ENCODE data around the gene USF1.
"Not testable (repeated sequence)": the region's sequence is repeated elsewhere in the genome, so short reads cannot be mapped to it uniquely, and the experiment has no call there.

The USF1 gene

DNA sequence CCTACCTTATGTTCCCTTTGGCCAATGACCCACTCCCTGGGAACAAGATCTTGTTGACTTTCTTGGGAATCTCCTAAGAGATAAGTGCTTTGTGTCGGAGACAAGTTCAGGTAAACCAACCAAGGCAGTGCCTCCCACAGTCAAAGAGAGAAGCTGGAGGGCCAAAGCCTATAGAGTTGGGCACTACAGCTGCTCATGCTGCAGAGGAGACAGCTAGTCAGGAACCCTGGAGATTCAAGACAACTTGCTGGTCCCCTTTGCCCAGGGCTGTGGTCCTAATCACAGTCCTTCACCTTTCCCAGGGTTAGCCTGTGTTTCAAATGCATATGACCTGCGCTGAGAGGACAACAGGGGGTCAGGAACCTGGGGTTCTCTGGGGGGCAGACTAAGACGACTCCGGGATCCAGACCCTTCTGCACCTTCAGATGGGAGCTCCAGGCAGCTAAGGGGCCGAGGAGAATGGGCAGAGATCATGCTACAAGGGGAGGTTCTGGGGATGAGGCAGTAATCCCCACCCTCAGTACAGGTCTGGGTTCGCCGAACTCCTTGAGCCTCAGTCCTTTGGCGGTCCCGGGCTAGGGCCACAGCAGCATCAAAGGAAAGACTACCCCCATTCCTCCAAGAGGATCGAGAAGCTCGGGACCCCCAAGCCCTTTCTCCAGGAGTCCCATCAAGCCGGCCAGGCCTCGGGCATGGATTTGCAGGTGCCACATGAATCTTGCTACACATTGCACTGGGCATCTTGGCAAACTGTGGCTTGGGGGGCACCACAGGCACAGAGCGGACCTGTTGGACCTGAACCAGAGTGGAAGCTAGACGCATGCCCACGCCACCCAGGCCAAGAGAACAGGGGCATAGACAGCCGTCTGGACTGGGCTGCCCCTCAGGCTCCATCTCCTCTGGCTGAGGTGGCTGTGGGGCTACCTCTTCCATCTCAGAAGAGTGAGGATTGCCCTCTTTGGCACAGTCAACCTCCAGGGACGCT lies 2.0 kb upstream of the USF1 start:
- no peak for DNase-seq (ENCODE audit: low spot score)

DNA sequence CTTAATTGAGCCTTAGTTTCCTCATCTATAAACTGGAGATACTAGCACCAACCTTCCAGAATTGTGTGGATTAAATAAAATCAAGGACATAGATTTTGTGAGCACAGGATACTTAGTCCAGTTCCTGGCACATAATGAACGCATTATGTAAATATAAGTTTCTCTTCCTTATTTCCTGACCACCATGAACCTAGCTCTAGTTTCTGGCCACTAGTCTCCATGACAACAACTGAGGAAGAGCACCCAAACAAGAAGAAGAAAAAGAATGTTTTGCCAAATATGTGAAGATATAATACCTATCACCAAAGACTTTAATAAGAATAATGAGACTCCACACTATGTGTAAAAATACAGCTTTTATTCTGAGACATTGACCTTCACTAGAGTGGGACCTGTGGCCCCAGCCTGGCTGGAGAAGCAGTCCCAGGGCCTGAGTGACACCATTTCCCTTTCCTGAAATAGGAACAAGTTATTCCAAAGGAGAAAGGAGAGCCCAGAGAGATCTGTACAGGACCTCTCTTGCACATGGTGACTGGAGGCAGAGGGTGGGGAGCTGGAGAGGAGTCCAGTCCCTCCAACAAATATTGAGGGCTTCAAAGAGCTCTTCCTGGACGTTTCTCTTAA lies 940 bp upstream of the USF1 start:
- DNase-seq (ENCODE audit: low spot score), result no peak

DNA sequence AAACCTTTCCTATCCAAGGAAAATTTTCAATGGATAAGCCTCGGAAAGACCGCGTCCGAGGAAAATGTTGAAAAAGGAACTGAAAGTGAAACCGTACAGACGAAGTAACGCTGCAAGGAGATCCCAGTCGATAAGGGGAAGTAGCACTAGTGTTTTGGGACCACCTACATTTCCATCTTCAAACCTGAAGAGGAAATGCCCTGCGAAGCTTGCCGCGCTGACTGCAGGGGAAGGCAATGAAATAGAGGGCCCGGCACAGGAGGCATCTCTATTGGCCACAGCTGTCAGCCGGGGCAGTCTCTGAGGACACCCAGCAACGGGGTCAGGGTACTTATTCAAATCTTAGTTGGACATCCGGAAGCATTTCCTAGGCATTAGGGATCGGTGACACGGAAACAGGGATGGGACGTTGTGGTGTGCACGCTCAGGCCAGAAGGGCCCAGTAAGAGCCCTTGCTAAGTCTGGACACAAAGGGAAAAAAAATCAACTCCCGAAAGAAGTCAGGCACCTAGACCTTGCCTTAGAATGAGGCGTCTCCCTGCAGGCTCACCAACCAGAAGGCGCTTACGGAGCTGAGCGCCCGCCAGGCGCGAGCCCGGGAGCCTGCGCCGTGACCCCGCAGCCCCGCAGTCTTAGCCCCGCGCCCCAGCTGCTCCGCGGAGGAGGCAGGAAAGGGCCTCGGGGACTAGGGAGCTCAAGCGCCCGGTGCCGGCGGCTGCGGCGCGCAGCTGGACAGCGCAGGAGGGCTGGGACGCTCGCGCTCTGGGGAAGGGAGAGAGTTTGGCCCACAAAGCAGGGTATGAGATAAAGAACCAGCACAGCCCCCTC lies 655 bp downstream of the USF1 start:
- peak; percentile 79 for DNase-seq (ENCODE audit: low spot score)

DNA sequence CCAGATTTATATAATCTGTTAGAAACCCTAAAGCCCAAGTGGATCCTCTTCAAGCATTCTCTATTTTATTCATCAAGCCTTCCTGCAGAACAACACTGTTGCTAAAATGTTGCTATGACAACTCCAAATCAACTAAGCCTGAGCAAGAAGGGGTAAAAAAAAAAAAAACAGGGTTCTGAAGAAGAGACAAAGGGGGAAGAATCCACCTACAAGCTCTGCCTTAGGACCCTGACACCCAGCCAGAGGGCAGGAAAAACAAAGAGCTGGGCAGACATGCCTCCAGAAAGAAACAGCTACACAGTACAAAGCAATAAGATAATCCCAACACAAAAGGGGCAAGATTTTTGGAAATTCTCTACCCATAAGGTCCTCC lies 1.3 kb downstream of the USF1 start:
- DNase-seq (ENCODE audit: low spot score), result no peak

DNA sequence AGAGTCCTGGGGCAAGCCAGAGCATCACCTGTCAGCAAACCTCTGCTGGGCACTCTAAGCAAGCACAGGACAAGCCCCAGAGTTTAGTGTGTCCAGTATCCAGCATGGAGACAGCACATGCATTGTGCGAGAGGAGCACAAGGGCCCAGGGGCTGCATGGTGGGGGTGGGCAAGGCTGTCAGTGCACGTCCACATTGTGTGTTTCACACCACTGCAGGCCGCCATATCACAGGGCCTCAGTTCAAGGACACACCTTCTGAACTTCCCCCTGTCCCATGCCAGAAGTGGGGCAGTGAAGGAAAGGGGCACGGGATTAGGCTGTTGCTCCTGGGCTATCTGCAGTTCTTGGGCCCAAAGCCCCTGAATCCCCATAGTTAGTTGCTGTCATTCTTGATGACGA lies 6.2 kb downstream of the USF1 start:
- DNase-seq (ENCODE audit: low spot score), result no peak

DNA sequence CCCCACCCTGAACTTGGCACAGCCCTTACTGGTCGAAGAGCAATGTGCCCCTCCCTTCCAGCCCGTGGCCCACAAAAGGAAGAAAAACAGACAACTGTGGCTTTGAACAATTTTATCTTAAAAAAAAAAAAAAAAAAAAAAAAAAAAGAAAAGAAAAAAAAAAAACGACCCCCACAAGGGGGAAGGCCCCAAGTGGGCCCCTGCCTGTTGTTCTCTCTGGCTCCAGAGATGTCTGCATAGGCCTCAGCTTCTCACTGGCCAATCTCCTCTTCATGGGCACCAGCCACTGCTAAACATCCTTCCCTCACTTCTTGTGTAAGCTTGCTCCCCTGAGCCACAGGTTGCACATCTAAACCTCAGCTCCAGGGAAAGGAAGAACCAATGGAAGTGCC lies 6.6 kb downstream of the USF1 start:
- no peak for DNase-seq (ENCODE audit: low spot score)

DNA sequence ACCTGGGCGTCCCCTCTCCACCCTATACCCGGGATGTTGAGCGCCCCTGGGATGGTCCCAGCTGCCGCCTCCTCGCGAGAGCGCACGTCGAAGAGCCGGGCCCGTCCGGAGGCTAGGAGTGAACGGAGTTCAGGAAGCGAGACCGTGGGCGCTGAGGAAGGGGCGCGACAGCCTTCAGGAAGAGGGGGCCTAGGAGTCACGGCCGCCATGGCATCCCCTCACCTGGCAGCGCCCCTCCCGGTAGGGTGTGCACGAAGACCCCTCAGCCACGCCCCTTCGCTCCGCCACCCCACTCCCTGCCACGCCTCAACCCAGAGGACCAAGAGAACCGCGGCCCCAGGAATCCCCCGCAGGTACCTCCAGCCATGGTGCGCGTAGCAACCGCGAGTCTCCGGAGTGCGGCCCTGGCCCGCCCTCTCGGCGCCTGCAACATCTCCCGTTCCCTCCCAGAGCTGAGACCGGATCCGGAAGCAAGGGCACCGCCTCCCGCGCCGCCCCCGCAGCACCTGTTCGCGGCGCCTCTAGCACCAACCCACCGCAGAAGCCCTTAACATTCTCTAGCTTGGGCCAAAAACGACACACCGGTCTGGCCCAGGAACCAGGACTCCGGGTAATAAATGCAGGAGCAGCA lies 7.1 kb downstream of the USF1 start, which contains the start of gene TSTD1:
TSTD1 (minus strand) TSS at position 442 of the 631 bp plus-strand sequence; CDS start at position 367, 75 bp downstream.
- peak; percentile 80 for DNase-seq (ENCODE audit: low spot score)

DNA sequence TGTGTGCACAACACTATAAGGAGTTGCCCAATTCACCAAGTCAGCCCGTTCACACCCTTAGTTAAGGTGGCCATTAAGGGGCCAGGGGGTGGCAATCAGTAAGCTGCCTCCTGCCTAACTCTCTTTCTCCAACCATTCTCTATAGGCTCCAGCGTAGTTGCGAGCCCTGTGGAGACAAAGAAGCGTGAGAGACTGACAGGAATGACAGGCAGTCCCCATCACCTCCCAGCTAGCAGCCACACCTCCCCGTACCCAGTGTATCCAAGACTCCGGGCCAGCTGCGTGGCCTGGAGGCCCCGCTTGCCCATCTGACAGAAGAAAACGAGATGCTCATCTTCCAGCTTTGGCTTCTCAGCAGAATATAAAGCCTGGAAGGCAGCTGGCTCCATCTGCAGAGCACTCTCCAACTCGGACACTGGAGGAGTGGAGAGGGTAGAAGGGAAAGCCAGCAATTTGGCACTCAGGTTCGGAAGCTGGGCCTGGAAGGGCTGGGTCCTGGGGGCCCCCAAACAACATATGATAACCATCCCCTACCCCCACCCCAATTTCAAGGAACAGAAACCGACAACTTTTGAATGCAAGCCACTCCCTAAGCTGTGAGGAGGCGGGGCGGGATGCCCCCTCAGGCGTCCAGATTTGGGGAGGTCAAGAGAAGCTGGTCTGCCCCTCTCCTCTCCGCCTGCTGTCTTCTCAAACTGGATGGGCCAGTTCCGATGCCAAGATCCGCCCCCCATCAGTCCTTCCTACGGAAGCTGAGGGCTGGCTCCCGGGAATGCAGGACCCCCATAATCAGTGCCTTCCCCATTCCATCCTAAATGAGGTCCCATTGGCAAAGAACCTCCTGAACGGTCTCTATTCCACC lies 7.9 kb downstream of the USF1 start:
- DNase-seq (ENCODE audit: low spot score), result no peak

DNA sequence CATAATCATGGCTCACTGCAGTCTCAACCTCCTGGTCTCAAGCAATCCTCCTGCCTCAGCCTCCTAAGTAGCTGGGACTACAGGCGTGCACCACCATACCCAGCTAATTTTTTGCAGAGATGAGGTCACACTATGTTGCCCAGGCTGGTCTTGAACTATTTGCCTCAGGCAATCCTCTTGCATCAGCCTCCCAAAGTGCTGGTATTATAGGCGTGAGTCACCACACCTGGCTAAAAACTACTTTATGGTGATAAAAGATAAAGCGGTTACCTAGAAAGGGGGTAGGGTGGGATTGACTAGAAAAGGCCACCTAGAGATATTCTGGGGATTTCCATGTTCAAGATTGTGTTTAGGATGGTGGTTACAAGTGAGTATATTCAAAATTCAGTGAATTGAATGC lies 12.0 kb downstream of the USF1 start:
- no peak for DNase-seq (ENCODE audit: low spot score)

DNA sequence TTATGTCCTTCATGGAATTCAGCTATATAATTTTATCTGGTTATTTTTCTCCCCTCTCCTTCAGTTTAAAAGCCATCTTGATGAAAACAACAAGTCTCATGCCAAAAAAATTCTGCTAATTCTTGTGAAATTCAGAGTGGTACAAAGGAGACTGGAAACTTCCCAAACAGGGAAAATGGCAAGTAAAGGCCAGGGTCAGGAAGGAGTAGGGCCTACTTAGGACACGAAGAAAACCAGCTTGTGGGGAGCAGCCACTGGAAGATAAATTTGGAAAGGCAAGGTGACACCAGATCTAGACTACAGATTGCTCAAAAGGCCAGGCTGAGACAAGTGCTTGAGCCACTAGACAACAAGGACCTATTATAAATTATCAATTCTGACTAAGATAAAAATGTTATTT lies 13.4 kb downstream of the USF1 start:
- DNase-seq (ENCODE audit: low spot score), result no peak

DNA sequence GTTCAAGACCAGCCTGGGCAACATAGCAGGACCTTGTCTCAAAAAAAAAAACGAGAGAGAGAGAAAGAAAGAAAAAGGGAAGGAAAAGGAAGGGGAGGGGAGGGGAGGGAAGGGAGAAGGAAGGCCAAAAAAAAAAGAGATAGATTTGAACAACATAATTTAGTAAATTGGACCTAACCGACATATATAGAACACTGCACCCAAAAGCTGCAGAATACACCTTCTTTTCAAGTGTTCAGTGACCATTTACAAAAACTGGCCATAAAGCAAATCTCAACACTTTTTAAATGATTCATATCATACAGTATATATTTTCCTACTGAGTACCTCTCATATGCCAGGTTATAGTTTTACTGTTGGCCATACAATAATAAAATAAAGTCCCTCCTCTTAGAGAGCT lies 13.9 kb downstream of the USF1 start:
- no peak for DNase-seq (ENCODE audit: low spot score)

DNA sequence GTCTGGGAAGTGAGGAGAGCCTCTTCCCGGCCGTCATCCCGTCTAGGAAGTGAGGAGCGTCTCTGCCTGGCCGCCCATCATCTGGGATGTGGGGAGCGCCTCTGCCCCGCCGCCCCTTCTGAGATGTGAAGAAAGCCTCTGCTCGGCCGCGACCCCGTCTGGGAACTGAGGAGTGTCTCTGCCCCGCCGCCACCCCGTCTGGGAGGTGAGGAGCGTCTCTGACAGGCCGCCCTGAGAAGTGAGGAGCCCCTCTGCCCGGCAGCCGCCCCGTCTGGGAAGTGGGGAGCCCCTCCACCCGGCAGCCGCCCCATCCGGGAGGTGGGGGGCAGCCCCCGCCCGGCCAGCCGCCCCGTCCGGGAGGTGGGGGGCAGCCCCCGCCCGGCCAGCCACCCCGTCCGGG lies 16.3 kb downstream of the USF1 start:
- not testable (repeated sequence) for DNase-seq (ENCODE audit: low spot score)

DNA sequence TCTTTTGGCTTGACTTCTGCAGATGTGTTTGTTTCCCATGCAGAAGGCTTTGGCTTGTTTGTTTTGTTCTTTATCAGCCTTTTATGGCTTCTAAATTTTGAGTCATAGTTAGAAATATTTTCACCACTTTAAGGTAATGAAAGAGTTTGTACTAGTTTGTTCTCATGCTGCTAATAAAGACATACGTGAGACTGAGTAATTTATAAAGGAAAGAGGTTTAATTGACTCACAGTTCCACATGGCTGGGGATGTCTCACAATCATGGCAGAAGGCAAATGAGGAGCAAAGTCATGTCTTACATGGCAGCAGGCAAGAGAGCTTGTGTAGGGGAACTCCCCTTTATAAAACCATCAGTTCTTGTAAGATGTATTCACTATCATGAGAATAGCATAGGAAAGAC lies 18.8 kb downstream of the USF1 start:
- DNase-seq (ENCODE audit: low spot score), result not testable (repeated sequence)

DNA sequence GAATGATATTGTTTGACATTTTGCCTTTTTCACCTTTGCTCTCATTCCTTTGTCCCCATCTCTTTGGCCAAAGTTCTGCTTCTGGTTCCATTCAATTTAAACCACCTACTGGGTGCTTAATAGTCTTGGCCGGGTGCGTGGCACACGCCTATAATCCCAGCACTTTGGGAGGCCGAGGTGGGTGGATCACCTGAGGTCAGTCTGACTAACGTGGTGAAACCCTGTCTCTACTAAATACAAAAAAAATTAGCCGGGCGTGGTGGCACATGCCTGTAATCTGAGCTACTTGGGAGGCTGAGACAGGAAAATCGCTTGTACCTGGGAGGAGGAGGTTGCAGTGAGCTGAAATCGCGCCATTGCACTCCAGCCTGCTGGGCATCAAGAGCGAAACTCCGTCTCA lies 23.3 kb downstream of the USF1 start:
- DNase-seq (ENCODE audit: low spot score), result not testable (repeated sequence)

DNA sequence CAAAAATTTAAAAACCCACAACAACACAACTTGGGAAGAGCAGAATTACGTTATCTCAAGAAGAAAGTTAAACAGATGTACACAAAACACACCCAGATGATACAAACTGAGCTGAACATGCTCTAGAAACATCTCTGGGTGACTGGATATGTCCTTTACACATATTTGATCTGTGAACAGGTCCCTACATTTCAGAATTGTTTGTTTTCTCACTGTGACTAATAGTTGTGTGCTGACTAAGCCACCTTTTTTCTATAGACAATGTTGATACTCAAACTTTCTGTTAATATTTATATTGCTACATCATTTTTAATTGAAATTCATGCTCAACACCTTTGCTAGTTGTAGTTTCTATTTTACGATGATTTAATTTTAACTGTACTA lies 23.8 kb downstream of the USF1 start:
- no peak for DNase-seq (ENCODE audit: low spot score)

DNA sequence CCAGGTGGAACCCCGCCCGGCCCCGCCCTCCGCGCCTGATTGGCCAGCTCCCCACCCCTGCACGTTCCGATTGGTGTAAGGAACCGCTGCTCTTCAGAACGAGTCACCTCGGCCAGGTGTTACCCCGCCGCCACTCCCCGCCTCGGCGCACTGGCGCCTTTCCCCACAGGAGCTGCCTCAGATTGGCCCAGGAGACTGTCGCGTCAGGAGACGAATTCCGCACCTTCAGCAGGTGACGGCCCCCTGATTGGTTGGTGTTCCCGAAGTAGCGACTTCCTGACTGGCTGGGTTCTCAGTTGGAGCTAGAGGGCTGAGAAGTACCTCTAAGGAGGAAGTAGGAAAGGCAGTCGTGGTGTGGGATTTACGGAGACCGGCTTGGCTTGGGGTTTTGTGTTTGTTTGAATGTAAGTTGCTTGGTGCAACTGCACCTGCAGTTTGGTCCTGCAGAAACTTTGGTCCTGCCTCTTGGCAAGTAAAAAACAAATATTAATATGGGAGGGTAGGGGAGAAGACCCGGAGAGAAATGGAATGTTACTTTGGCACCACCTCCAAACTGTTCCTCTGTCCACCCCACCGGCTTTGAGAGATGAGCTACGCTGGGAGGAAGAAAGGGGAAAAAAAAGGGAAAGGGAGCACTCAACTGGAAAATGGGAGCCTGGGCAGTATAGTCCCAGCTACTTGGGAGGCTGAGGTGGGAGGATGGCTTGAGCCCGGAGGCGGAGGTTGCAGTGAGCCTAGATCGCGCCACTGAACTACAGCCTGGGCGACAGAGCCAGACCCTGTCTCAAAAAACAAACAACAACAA lies 24.4 kb downstream of the USF1 start:
- peak; percentile 93 for DNase-seq (ENCODE audit: low spot score)

DNA sequence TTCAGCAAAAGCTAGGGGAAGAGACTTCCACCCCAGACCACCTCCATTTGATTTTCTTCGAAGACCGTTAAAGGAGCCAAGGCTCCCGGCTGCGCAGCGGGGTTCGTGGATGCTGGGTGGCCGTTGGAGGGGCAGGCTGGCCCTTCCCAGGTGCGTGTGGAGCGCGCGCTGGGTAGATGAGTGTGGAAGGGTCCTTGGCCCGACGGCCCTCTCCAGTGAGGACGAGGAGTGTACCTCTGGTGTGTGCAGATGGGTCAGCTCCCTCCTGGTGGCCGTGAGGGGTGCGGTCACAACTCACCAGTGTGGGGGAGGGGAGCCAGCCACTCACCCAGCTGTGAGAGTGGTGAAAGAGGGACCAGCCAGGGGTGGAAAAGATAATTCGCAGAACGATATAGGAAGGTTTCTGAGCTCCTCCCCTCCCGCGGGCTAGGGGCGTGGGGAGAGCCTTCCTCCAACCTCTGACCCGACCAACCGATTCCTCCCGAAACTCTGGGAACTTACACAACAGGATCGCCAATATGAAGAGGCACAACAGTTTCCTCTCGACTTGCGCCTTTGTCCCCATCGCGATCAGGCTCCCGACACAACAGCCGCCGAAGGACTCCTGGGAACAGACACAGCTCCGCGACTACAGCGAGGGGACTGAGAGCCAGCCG lies 25.1 kb downstream of the USF1 start, which contains the start of gene F11R:
F11R (minus strand) TSS at position 644 of the 656 bp plus-strand sequence; CDS start at position 565, 79 bp downstream.
- peak; percentile 77 for DNase-seq (ENCODE audit: low spot score)

DNA sequence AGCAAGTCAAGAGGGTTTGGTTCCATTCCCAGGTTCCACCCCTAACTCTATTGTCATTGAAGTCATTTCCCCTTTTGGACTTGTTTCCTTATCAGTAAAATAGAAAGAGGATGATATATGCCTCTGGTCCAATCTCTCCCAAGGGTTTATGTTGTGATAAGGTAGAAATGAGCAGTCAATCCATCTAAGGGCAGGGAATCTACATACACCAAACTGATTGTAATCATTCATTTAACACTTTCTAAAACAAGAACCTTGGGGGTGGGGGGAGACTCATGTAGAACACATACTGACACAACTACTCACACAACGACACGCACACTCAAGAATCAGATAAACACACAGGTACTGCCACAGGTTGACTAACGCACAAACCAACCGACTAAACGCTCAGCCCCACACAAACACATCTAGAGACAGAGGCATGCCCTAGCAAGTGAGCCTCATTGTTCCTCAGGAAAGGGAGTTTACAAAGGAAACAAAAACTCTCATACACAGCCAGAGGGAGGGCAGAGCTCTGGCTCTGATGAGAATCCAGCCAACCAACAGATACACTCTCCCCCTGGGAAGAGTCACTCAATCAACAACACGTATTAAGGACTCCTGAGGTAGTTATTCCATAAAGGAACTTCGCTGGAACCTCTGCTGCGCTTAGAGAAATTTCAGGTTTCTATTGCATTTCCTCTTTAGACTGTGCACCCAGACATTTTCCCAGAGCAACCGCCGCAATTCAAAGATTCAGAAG lies 25.9 kb downstream of the USF1 start:
- no peak for DNase-seq (ENCODE audit: low spot score)

Measured in ecto neural progenitor cell (in vitro differentiated cells).